ENCODE results near the gene HSBP1L1.

Gene HSBP1L1

GRCh38 chr18:79935499-79935898 is 28.9 kb upstream of the HSBP1L1 start:
- TF ChIP-seq ZNF112 (tag by site-specific recombination; IDR thresholded peaks at IDR 0.05) (no peak), ZBTB1 (tag by site-specific recombination; IDR thresholded peaks at IDR 0.05) (no peak), ZNF416 (tag by site-specific recombination; IDR thresholded peaks at IDR 0.05) (no peak), ZIC2 (tag by site-specific recombination; IDR thresholded peaks at IDR 0.05) (no peak), ZNF221 (tag by site-specific recombination; IDR thresholded peaks at IDR 0.05; ENCODE audit: borderline replicate concordance) (no peak), ZNF335 (tag by site-specific recombination; conservative IDR thresholded peaks at IDR 0.05) (no peak)
- TF ChIP-seq, protein P1, sequence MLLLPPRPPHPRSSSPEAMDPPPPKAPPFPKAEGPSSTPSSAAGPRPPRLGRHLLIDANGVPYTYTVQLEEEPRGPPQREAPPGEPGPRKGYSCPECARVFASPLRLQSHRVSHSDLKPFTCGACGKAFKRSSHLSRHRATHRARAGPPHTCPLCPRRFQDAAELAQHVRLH (tag by site-specific recombination; IDR thresholded peaks at IDR 0.05), result no peak
- ChIA-PET POLR2A (no interaction called here), CTCF (interaction anchor here (0.6 kb wide), 1 partner anchor 16 kb away, joined by 3 read pairs; no protein-coding TSS in a partner anchor)
- Histone ChIP-seq H3K9me3 (ENCODE audit: control insufficient read depth, insufficient read depth, low read depth, low read length) (no peaks in the 10 kb centered on the region), H3K27ac (ENCODE audit: extremely low read depth, low read depth, low read length) (no peak overlapping the region), H3K36me3 (ENCODE audit: control insufficient read depth in 2 of 2, insufficient read depth in 1 of 2, low read length in 2 of 2) (peaks cover 4 to 26% of the 10 kb centered on the region in 2 experiments; a peak in 2 of 3 replicates), H3K4me1 (ENCODE audit: control insufficient read depth, insufficient read depth, low read length) (no peaks in the 10 kb centered on the region), H3K4me3 (ENCODE audit: low read depth, low read length) (no peak overlapping the region)

- no peak overlapping the region for H3K4me3 ChIP-seq (ENCODE audit: low read depth, low read length)
- no peaks in the 10 kb centered on the region for H3K4me1 ChIP-seq (ENCODE audit: control insufficient read depth, insufficient read depth, low read length)
- ChIA-PET CTCF (no interaction called here), POLR2A (no interaction called here)
- TF ChIP-seq, protein P2, sequence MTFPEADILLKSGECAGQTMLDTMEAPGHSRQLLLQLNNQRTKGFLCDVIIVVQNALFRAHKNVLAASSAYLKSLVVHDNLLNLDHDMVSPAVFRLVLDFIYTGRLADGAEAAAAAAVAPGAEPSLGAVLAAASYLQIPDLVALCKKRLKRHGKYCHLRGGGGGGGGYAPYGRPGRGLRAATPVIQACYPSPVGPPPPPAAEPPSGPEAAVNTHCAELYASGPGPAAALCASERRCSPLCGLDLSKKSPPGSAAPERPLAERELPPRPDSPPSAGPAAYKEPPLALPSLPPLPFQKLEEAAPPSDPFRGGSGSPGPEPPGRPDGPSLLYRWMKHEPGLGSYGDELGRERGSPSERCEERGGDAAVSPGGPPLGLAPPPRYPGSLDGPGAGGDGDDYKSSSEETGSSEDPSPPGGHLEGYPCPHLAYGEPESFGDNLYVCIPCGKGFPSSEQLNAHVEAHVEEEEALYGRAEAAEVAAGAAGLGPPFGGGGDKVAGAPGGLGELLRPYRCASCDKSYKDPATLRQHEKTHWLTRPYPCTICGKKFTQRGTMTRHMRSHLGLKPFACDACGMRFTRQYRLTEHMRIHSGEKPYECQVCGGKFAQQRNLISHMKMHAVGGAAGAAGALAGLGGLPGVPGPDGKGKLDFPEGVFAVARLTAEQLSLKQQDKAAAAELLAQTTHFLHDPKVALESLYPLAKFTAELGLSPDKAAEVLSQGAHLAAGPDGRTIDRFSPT (tag by site-specific recombination; IDR thresholded peaks at IDR 0.05), result no peak
- TF ChIP-seq, protein P3, sequence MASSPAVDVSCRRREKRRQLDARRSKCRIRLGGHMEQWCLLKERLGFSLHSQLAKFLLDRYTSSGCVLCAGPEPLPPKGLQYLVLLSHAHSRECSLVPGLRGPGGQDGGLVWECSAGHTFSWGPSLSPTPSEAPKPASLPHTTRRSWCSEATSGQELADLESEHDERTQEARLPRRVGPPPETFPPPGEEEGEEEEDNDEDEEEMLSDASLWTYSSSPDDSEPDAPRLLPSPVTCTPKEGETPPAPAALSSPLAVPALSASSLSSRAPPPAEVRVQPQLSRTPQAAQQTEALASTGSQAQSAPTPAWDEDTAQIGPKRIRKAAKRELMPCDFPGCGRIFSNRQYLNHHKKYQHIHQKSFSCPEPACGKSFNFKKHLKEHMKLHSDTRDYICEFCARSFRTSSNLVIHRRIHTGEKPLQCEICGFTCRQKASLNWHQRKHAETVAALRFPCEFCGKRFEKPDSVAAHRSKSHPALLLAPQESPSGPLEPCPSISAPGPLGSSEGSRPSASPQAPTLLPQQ (tag by site-specific recombination; IDR thresholded peaks at IDR 0.05), result no peak
- TF ChIP-seq ZNF157 (tag by site-specific recombination; IDR thresholded peaks at IDR 0.05), result peak; percentile 68
- H3K27ac ChIP-seq (ENCODE audit: extremely low read depth, low read depth, low read length), result no peak overlapping the region
- H3K36me3 ChIP-seq (ENCODE audit: control insufficient read depth in 2 of 2, insufficient read depth in 1 of 2, low read length in 2 of 2), result peaks cover 4 to 30% of the 10 kb centered on the region in 2 experiments; a peak in 2 of 3 replicates
- no peaks in the 10 kb centered on the region for H3K9me3 ChIP-seq (ENCODE audit: control insufficient read depth, insufficient read depth, low read depth, low read length)
These were observed 28.5 kb upstream of the HSBP1L1 start for GRCh38 chr18:79935925-79936324.

GRCh38 chr18:79936641-79937040 is 27.8 kb upstream of the HSBP1L1 start:
- no peaks in the 10 kb centered on the region for H3K4me1 ChIP-seq (ENCODE audit: control insufficient read depth, insufficient read depth, low read length)
- no peak overlapping the region for H3K27ac ChIP-seq (ENCODE audit: extremely low read depth, low read depth, low read length)
- H3K36me3 ChIP-seq (ENCODE audit: control insufficient read depth in 2 of 2, insufficient read depth in 1 of 2, low read length in 2 of 2), result peaks cover 4 to 37% of the 10 kb centered on the region in 2 experiments
- no peaks in the 10 kb centered on the region for H3K9me3 ChIP-seq (ENCODE audit: control insufficient read depth, insufficient read depth, low read depth, low read length)
- ChIA-PET POLR2A (no interaction called here), CTCF (interaction anchor here (0.6 kb wide), 2 partner anchors 48 to 81 kb away, joined by 3 read pairs; no protein-coding TSS in a partner anchor)
- no peak overlapping the region for H3K4me3 ChIP-seq (ENCODE audit: low read depth, low read length)
- no peak for TF ChIP-seq ZNF549 (tag by site-specific recombination; IDR thresholded peaks at IDR 0.05)
- no peak for TF ChIP-seq ZNF23 (tag by site-specific recombination; IDR thresholded peaks at IDR 0.05; ENCODE audit: borderline replicate concordance)
- no peak for TF ChIP-seq ZNF654 (tag by site-specific recombination; IDR thresholded peaks at IDR 0.05; ENCODE audit: low read depth)
- TF ChIP-seq ZFP3 (tag by site-specific recombination; IDR thresholded peaks at IDR 0.05; ENCODE audit: low read depth), result no peak
- no peak for TF ChIP-seq ZNF302 (tag by site-specific recombination; IDR thresholded peaks at IDR 0.05; ENCODE audit: low read depth)
- TF ChIP-seq ZNF24 (tag by site-specific recombination; IDR thresholded peaks at IDR 0.05), result no peak
- no peak for TF ChIP-seq ZNF621 (tag by site-specific recombination; IDR thresholded peaks at IDR 0.05)
- TF ChIP-seq ZBTB8A (tag by site-specific recombination; IDR thresholded peaks at IDR 0.05), result no peak
- no peak for TF ChIP-seq RBAK (tag by site-specific recombination; IDR thresholded peaks at IDR 0.05)
- TF ChIP-seq ZNF214 (tag by site-specific recombination; IDR thresholded peaks at IDR 0.05; ENCODE audit: borderline replicate concordance), result no peak
- TF ChIP-seq ZFP69B (tag by site-specific recombination; IDR thresholded peaks at IDR 0.05), result no peak
- TF ChIP-seq KLF10 (tag by site-specific recombination; IDR thresholded peaks at IDR 0.05), result no peak
- TF ChIP-seq ZNF274 (IDR thresholded peaks at IDR 0.05; ENCODE audit: low read length), result no peak
- TF ChIP-seq ZNF274 (tag by site-specific recombination; IDR thresholded peaks at IDR 0.05; ENCODE audit: borderline replicate concordance), result no peak
- TF ChIP-seq, protein P4, sequence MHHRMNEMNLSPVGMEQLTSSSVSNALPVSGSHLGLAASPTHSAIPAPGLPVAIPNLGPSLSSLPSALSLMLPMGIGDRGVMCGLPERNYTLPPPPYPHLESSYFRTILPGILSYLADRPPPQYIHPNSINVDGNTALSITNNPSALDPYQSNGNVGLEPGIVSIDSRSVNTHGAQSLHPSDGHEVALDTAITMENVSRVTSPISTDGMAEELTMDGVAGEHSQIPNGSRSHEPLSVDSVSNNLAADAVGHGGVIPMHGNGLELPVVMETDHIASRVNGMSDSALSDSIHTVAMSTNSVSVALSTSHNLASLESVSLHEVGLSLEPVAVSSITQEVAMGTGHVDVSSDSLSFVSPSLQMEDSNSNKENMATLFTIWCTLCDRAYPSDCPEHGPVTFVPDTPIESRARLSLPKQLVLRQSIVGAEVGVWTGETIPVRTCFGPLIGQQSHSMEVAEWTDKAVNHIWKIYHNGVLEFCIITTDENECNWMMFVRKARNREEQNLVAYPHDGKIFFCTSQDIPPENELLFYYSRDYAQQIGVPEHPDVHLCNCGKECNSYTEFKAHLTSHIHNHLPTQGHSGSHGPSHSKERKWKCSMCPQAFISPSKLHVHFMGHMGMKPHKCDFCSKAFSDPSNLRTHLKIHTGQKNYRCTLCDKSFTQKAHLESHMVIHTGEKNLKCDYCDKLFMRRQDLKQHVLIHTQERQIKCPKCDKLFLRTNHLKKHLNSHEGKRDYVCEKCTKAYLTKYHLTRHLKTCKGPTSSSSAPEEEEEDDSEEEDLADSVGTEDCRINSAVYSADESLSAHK (tag by site-specific recombination; IDR thresholded peaks at IDR 0.05), result no peak
- TF ChIP-seq SP3 (tag by site-specific recombination; IDR thresholded peaks at IDR 0.05), result no peak

All from HEK293 (cell line).